ENCODE results near the gene CHI3L2.

CHI3L2 gene

GRCh38 chr1:111195002-111195684 lies 32.4 kb upstream of the CHI3L2 start:
- Histone ChIP-seq H3K27ac (ENCODE audit: low read length) (no peak overlapping the region), H3K36me3 (ENCODE audit: control insufficient read depth, low read depth, low read length) (no peaks in the 10 kb centered on the region), H3K9ac (ENCODE audit: low read length) (no peak overlapping the region), H3K4me3 (ENCODE audit: low read length) (no peak overlapping the region), H3K27me3 (ENCODE audit: control insufficient read depth, insufficient read depth, low read length) (no peaks in the 10 kb centered on the region), H3K9me3 (ENCODE audit: control insufficient read depth, low read depth, low read length) (no peaks in the 10 kb centered on the region), H3K4me1 (ENCODE audit: control insufficient read depth, low read depth, low read length) (no peaks in the 10 kb centered on the region)

GRCh38 chr1:111196213-111196612 lies 31.3 kb upstream of the CHI3L2 start:
- no peak overlapping the region for H3K4me3 ChIP-seq (ENCODE audit: low read length)
- H3K4me1 ChIP-seq (ENCODE audit: control insufficient read depth, low read depth, low read length), result no peaks in the 10 kb centered on the region
- H3K27me3 ChIP-seq (ENCODE audit: control insufficient read depth, insufficient read depth, low read length), result no peaks in the 10 kb centered on the region
- H3K9me3 ChIP-seq (ENCODE audit: control insufficient read depth, low read depth, low read length), result no peaks in the 10 kb centered on the region
- no peaks in the 10 kb centered on the region for H3K36me3 ChIP-seq (ENCODE audit: control insufficient read depth, low read depth, low read length)
- no peak overlapping the region for H3K9ac ChIP-seq (ENCODE audit: low read length)
- no peak overlapping the region for H3K27ac ChIP-seq (ENCODE audit: low read length)

- no peaks in the 10 kb centered on the region for H3K27me3 ChIP-seq (ENCODE audit: control insufficient read depth, insufficient read depth, low read length)
- H3K4me1 ChIP-seq (ENCODE audit: control insufficient read depth, low read depth, low read length), result no peaks in the 10 kb centered on the region
- no peaks in the 10 kb centered on the region for H3K36me3 ChIP-seq (ENCODE audit: control insufficient read depth, low read depth, low read length)
- H3K9ac ChIP-seq (ENCODE audit: low read length), result no peak overlapping the region
- H3K4me3 ChIP-seq (ENCODE audit: low read length), result no peak overlapping the region
- H3K9me3 ChIP-seq (ENCODE audit: control insufficient read depth, low read depth, low read length), result no peaks in the 10 kb centered on the region
- no peak overlapping the region for H3K27ac ChIP-seq (ENCODE audit: low read length)
These were observed 29.8 kb upstream of the CHI3L2 start for GRCh38 chr1:111197598-111198284.

GRCh38 chr1:111198836-111199235 lies 28.7 kb upstream of the CHI3L2 start:
- Histone ChIP-seq H3K9me3 (ENCODE audit: control insufficient read depth, low read depth, low read length) (no peaks in the 10 kb centered on the region), H3K4me1 (ENCODE audit: control insufficient read depth, low read depth, low read length) (no peaks in the 10 kb centered on the region), H3K27me3 (ENCODE audit: control insufficient read depth, insufficient read depth, low read length) (no peaks in the 10 kb centered on the region), H3K27ac (ENCODE audit: low read length) (no peak overlapping the region), H3K4me3 (ENCODE audit: low read length) (no peak overlapping the region), H3K36me3 (ENCODE audit: control insufficient read depth, low read depth, low read length) (no peaks in the 10 kb centered on the region), H3K9ac (ENCODE audit: low read length) (no peak overlapping the region)

GRCh38 chr1:111199329-111199728 lies 28.2 kb upstream of the CHI3L2 start:
- Histone ChIP-seq H3K27me3 (ENCODE audit: control insufficient read depth, insufficient read depth, low read length) (no peaks in the 10 kb centered on the region), H3K4me1 (ENCODE audit: control insufficient read depth, low read depth, low read length) (no peaks in the 10 kb centered on the region), H3K4me3 (ENCODE audit: low read length) (no peak overlapping the region), H3K36me3 (ENCODE audit: control insufficient read depth, low read depth, low read length) (no peaks in the 10 kb centered on the region), H3K9ac (ENCODE audit: low read length) (no peak overlapping the region), H3K27ac (ENCODE audit: low read length) (no peak overlapping the region), H3K9me3 (ENCODE audit: control insufficient read depth, low read depth, low read length) (no peaks in the 10 kb centered on the region)

GRCh38 chr1:111199881-111200801 lies 27.4 kb upstream of the CHI3L2 start, which contains the start of gene DENND2D:
Gene DENND2D, minus strand, starts transcription at chr1:111200646. Its CDS starts 187 bp downstream, at chr1:111200459.
- no peak within 1 kb of the TSS for H3K4me3 ChIP-seq (ENCODE audit: low read length)
- H3K27me3 ChIP-seq (ENCODE audit: control insufficient read depth, insufficient read depth, low read length), result no peaks in the 10 kb centered on the region
- no peaks in the 10 kb centered on the region for H3K9me3 ChIP-seq (ENCODE audit: control insufficient read depth, low read depth, low read length)
- H3K4me1 ChIP-seq (ENCODE audit: control insufficient read depth, low read depth, low read length), result no peaks in the 10 kb centered on the region
- no peak within 1 kb of the TSS for H3K9ac ChIP-seq (ENCODE audit: low read length)
- H3K36me3 ChIP-seq (ENCODE audit: control insufficient read depth, low read depth, low read length), result no peaks in the 10 kb centered on the region
- no peak within 1 kb of the TSS for H3K27ac ChIP-seq (ENCODE audit: low read length)

GRCh38 chr1:111200802-111201161 lies 26.7 kb upstream of the CHI3L2 start:
- no peak overlapping the region for H3K27ac ChIP-seq (ENCODE audit: low read length)
- no peaks in the 10 kb centered on the region for H3K27me3 ChIP-seq (ENCODE audit: control insufficient read depth, insufficient read depth, low read length)
- no peak overlapping the region for H3K4me3 ChIP-seq (ENCODE audit: low read length)
- no peaks in the 10 kb centered on the region for H3K4me1 ChIP-seq (ENCODE audit: control insufficient read depth, low read depth, low read length)
- H3K9ac ChIP-seq (ENCODE audit: low read length), result no peak overlapping the region
- H3K36me3 ChIP-seq (ENCODE audit: control insufficient read depth, low read depth, low read length), result no peaks in the 10 kb centered on the region
- H3K9me3 ChIP-seq (ENCODE audit: control insufficient read depth, low read depth, low read length), result no peaks in the 10 kb centered on the region

GRCh38 chr1:111201275-111202090 lies 26.0 kb upstream of the CHI3L2 start:
- no peaks in the 10 kb centered on the region for H3K27me3 ChIP-seq (ENCODE audit: control insufficient read depth, insufficient read depth, low read length)
- no peak overlapping the region for H3K27ac ChIP-seq (ENCODE audit: low read length)
- no peaks in the 10 kb centered on the region for H3K9me3 ChIP-seq (ENCODE audit: control insufficient read depth, low read depth, low read length)
- H3K4me3 ChIP-seq (ENCODE audit: low read length), result no peak overlapping the region
- no peaks in the 10 kb centered on the region for H3K4me1 ChIP-seq (ENCODE audit: control insufficient read depth, low read depth, low read length)
- H3K36me3 ChIP-seq (ENCODE audit: control insufficient read depth, low read depth, low read length), result no peaks in the 10 kb centered on the region
- H3K9ac ChIP-seq (ENCODE audit: low read length), result no peak overlapping the region

- Histone ChIP-seq H3K27ac (ENCODE audit: low read length) (no peak overlapping the region), H3K9ac (ENCODE audit: low read length) (no peak overlapping the region), H3K4me1 (ENCODE audit: control insufficient read depth, low read depth, low read length) (no peaks in the 10 kb centered on the region)
These were observed 25.2 kb upstream of the CHI3L2 start for GRCh38 chr1:111202366-111202706.

GRCh38 chr1:111202707-111203623 lies 24.5 kb upstream of the CHI3L2 start:
- Histone ChIP-seq H3K27me3 (ENCODE audit: control insufficient read depth, insufficient read depth, low read length) (no peaks in the 10 kb centered on the region), H3K36me3 (ENCODE audit: control insufficient read depth, low read depth, low read length) (no peaks in the 10 kb centered on the region), H3K9me3 (ENCODE audit: control insufficient read depth, low read depth, low read length) (no peaks in the 10 kb centered on the region), H3K9ac (ENCODE audit: low read length) (no peak overlapping the region), H3K27ac (ENCODE audit: low read length) (no peak overlapping the region), H3K4me3 (ENCODE audit: low read length) (no peak overlapping the region), H3K4me1 (ENCODE audit: control insufficient read depth, low read depth, low read length) (no peaks in the 10 kb centered on the region)

More at GRCh38 chr1:111202366-111202706, 25.2 kb upstream of the CHI3L2 start:
- Histone ChIP-seq H3K27me3 (ENCODE audit: control insufficient read depth, insufficient read depth, low read length) (no peaks in the 10 kb centered on the region), H3K36me3 (ENCODE audit: control insufficient read depth, low read depth, low read length) (no peaks in the 10 kb centered on the region), H3K4me3 (ENCODE audit: low read length) (no peak overlapping the region), H3K9me3 (ENCODE audit: control insufficient read depth, low read depth, low read length) (no peaks in the 10 kb centered on the region)
